GM23248 (cell line): ENCODE results near the gene MINDY4.

Experiments
- EZH2 ChIP-seq: fragments of 200-600 bp; sonication (generic); IDR thresholded peaks from 2 replicates; pipeline ENCODE4 v1.6.1; 2018; ENCODE audit warnings: antibody characterized with exemption, mild to moderate bottlenecking; ENCODE audit not compliant: insufficient read depth, poor library complexity, severe bottlenecking
- EZH2phosphoT487 ChIP-seq: fragments of 200-600 bp; sonication (generic); IDR thresholded peaks from 2 replicates; pipeline ENCODE4 v1.6.1; 2018; ENCODE audit warnings: antibody characterized with exemption, moderate library complexity, mild to moderate bottlenecking, low read depth; ENCODE audit not compliant: insufficient read depth

DNA sequence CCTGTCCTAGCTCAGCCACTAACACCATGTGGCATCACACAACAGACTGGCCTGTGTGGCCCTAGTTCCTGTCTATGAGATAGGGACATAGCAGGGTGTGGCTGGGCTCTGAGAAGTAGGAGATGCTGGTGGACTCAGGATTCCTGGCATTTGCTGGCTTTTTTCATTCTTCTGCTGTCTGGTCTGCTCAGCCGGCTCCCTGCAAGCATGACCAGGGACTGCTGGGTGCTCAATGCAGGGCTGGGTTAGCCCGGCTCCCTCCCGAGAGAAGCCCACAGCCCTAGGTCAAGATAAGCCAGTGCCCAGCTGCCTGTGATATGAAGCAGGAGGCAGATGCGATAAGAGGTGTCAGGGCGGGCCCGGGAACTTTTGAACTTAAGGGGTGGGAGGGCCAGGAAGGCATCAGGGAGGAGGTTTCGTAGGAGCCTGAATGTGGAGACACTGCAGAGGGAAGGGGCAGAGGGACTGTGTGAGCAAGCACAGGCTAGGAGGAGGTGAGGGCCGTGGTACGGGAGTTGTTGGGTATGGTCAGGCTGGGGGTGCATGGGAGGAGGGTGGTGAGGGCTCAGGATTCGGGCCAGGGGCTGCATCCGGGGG, 143.9 kb downstream of the MINDY4 start:
- no peak for TF ChIP-seq EZH2
- TF ChIP-seq EZH2phosphoT487: no peak
